CD4-positive, alpha-beta memory T cell (primary cell): Measurements from ENCODE around the gene NOC2L. TPM values are rescaled to one million over a fixed set of nuclear protein-coding genes. Genes with fewer than 3 reads are reported as not detected.

ENCODE experiments used
- CTCF ChIA-PET: fragments of 350-600 bp; sonication (Branson Sonifier 250); formaldehyde crosslinking; loops from one replicate; lab custom pipeline; 2021; ENCODE audit warnings: inconsistent platforms; ENCODE audit not compliant: partially characterized antibody; lab: Charles Lee
- POLR2A ChIA-PET: fragments of 350-600 bp; sonication (Branson Sonifier 250); formaldehyde crosslinking; loops from one replicate; lab custom pipeline; 2021; ENCODE audit not compliant: partially characterized antibody; lab: Charles Lee
- DNase-seq, 5 donors: peaks; one replicate each; pipeline versions ENCODE4 v3.0.0 to v3.0.0-alpha.2; 2020 to 2022; ENCODE audit warnings: mixed read lengths in 1 of 5
- H3K27ac ChIP-seq: one replicate; pipeline ENCODE4 v1.7.0; 2013; ENCODE audit warnings: low read depth, low read length
- H3K27me3 ChIP-seq: 2 replicates; pipeline ENCODE4 v1.7.0; 2013; ENCODE audit warnings: mild to moderate bottlenecking, low read length, moderate library complexity; ENCODE audit not compliant: insufficient read depth
- H3K36me3 ChIP-seq: 2 replicates; pipeline ENCODE4 v1.7.0; 2013; ENCODE audit warnings: mild to moderate bottlenecking, low read length, moderate library complexity; ENCODE audit not compliant: insufficient read depth
- H3K4me1 ChIP-seq: 2 replicates; pipeline ENCODE4 v1.7.0; 2013; ENCODE audit warnings: mild to moderate bottlenecking, low read length, moderate library complexity; ENCODE audit not compliant: insufficient read depth
- H3K4me3 ChIP-seq, 2 donors: one replicate each; pipeline ENCODE4 v1.7.0; 2013; ENCODE audit warnings: low read length in 2 of 2, mild to moderate bottlenecking in 1 of 2
- H3K9me3 ChIP-seq, 2 donors: one replicate each; pipeline ENCODE4 v1.7.0; 2013; ENCODE audit warnings: low read length in 2 of 2, control low read depth in 1 of 2; ENCODE audit not compliant: control insufficient read depth in 1 of 2
- H3K27ac Mint-ChIP-seq, 7 donors: one replicate each; pipeline ENCODE4 v1.8.0; 2020 to 2021; ENCODE audit warnings: mixed read lengths in 7 of 7, mild to moderate bottlenecking in 6 of 7, inconsistent platforms in 3 of 7, moderate library complexity in 3 of 7
- H3K27me3 Mint-ChIP-seq, 2 donors: one replicate each; pipeline ENCODE4 v1.8.0; 2020 to 2021; ENCODE audit warnings: mixed read lengths in 2 of 2
- H3K36me3 Mint-ChIP-seq, 2 donors: one replicate each; pipeline ENCODE4 v1.8.0; 2020 to 2021; ENCODE audit warnings: mixed read lengths in 2 of 2, inconsistent platforms in 1 of 2, mild to moderate bottlenecking in 1 of 2
- H3K4me1 Mint-ChIP-seq, 4 donors: one replicate each; pipeline ENCODE4 v1.8.0; 2020 to 2021; ENCODE audit warnings: mixed read lengths in 4 of 4, mild to moderate bottlenecking in 1 of 4
- H3K4me3 Mint-ChIP-seq, 8 donors: one replicate each; pipeline ENCODE4 v1.8.0; 2020 to 2021; ENCODE audit warnings: mixed read lengths in 8 of 8, mild to moderate bottlenecking in 7 of 8, moderate library complexity in 6 of 8, inconsistent platforms in 3 of 8
- H3K9me3 Mint-ChIP-seq, 8 donors: one replicate each; pipeline ENCODE4 v1.8.0; 2020 to 2021; ENCODE audit warnings: mixed read lengths in 8 of 8, mild to moderate bottlenecking in 5 of 8, inconsistent platforms in 3 of 8, moderate library complexity in 1 of 8
- intact Hi-C: fragments of 100-400 bp; cut with micrococcal nuclease; formaldehyde crosslinking; loops from one replicate; pipeline ENCODE4 v1.15.1; 2023
- polyA plus RNA-seq, 2 donors: library from polyadenylated mRNA; unstranded; fragments of 300-500 nt; fragmentation: Illumina TruSeq; gene quantifications; one replicate each; pipeline ENCODE4 v1.2.3, GENCODE V29; 2021
- total RNA-seq, 2 experiments: library from RNA; stranded (reverse); gene quantifications; one replicate each; pipeline ENCODE4 v1.2.3, GENCODE V29; 2021

NOC2L gene
- total and polyA plus RNA-seq, 4 experiments from 2014 or later: 63.0 to 69.5 (median 65.6) TPM

GRCh38 chr1:908661-909060 lies 50.4 kb downstream of the NOC2L start:
- intact Hi-C loops: no loop called here
- H3K36me3 Mint-ChIP-seq: no peaks in the 10 kb centered on the region
- H3K9me3 Mint-ChIP-seq: peaks cover 0 to 4% (median 0%) of the 10 kb centered on the region in 8 donors
- Histone ChIP-seq H3K9me3 (no peaks in the 10 kb centered on the region), H3K27ac (no peak overlapping the region), H3K27me3 (no peaks in the 10 kb centered on the region), H3K4me1 (peaks cover 11% of the 10 kb centered on the region), H3K36me3 (no peaks in the 10 kb centered on the region), H3K4me3 (no peak overlapping the region)
- H3K27ac Mint-ChIP-seq: no peak overlapping the region
- H3K4me3 Mint-ChIP-seq: no peak overlapping the region
- ChIA-PET POLR2A (no interaction called here), CTCF (no interaction called here)
- H3K4me1 Mint-ChIP-seq: peaks cover 3 to 12% (median 8%) of the 10 kb centered on the region in 4 donors
- no peak for DNase-seq
- peaks cover 26 to 28% of the 10 kb centered on the region in 2 donors for H3K27me3 Mint-ChIP-seq

GRCh38 chr1:907611-908451 lies 51.2 kb downstream of the NOC2L start:
- Mint-ChIP-seq H3K36me3 (no peaks in the 10 kb centered on the region), H3K4me1 (peaks cover 3 to 18% (median 8%) of the 10 kb centered on the region in 4 donors), H3K4me3 (no peak overlapping the region), H3K27ac (peak overlapping the region in 1 of 7 donors; percentile 35), H3K27me3 (peaks cover 25 to 30% of the 10 kb centered on the region in 2 donors), H3K9me3 (peaks cover 0 to 4% (median 0%) of the 10 kb centered on the region in 8 donors)
- peaks cover 12% of the 10 kb centered on the region for H3K4me1 ChIP-seq
- no peak overlapping the region for H3K27ac ChIP-seq
- ChIA-PET CTCF (no interaction called here), POLR2A (no interaction called here)
- H3K36me3 ChIP-seq: no peaks in the 10 kb centered on the region
- H3K4me3 ChIP-seq: no peak overlapping the region
- no peak for DNase-seq
- intact Hi-C loops: no loop called here
- no peaks in the 10 kb centered on the region for H3K27me3 ChIP-seq
- H3K9me3 ChIP-seq: no peaks in the 10 kb centered on the region

GRCh38 chr1:906600-907420 lies 52.2 kb downstream of the NOC2L start:
- CTCF ChIA-PET: interaction anchor here (2.0 to 2.5 kb wide), 3 partner anchors 52 to 77 kb away, joined by 7 read pairs; partner anchors contain the start of genes NOC2L and PLEKHN1
- H3K27ac Mint-ChIP-seq: peak overlapping the region in 1 of 7 donors; percentile 68
- Histone ChIP-seq H3K9me3 (no peaks in the 10 kb centered on the region), H3K27ac (no peak overlapping the region), H3K4me1 (peaks cover 12% of the 10 kb centered on the region), H3K36me3 (no peaks in the 10 kb centered on the region), H3K27me3 (no peaks in the 10 kb centered on the region), H3K4me3 (no peak overlapping the region)
- intact Hi-C loops: no loop called here
- no peak for DNase-seq
- H3K4me1 Mint-ChIP-seq: peaks cover 0 to 14% (median 7%) of the 10 kb centered on the region in 4 donors
- H3K4me3 Mint-ChIP-seq: peak overlapping the region in 2 of 8 donors; percentile 46 to 51
- H3K9me3 Mint-ChIP-seq: peaks cover 0 to 4% (median 0%) of the 10 kb centered on the region in 8 donors
- POLR2A ChIA-PET: no interaction called here
- no peaks in the 10 kb centered on the region for H3K36me3 Mint-ChIP-seq
- peaks cover 19 to 25% of the 10 kb centered on the region in 2 donors for H3K27me3 Mint-ChIP-seq

GRCh38 chr1:905811-906599 lies 53.1 kb downstream of the NOC2L start:
- ChIA-PET POLR2A (interaction anchor here (1.2 to 1.7 kb wide), 3 partner anchors 65 to 77 kb away, joined by 3 to 6 read pairs (median 4); no protein-coding TSS in a partner anchor), CTCF (interaction anchor here (2.0 to 2.5 kb wide), 3 partner anchors 53 to 78 kb away, joined by 7 read pairs; partner anchors contain the start of genes NOC2L and PLEKHN1)
- intact Hi-C loops: no loop called here
- H3K4me3 ChIP-seq: no peak overlapping the region
- peaks cover 12% of the 10 kb centered on the region for H3K4me1 ChIP-seq
- peaks cover 0 to 14% (median 7%) of the 10 kb centered on the region in 4 donors for H3K4me1 Mint-ChIP-seq
- no peak for DNase-seq
- H3K27ac ChIP-seq: no peak overlapping the region
- no peaks in the 10 kb centered on the region for H3K27me3 ChIP-seq
- H3K36me3 ChIP-seq: no peaks in the 10 kb centered on the region
- no peaks in the 10 kb centered on the region for H3K36me3 Mint-ChIP-seq
- peaks cover 0 to 4% (median 0%) of the 10 kb centered on the region in 8 donors for H3K9me3 Mint-ChIP-seq
- no peaks in the 10 kb centered on the region for H3K9me3 ChIP-seq
- H3K4me3 Mint-ChIP-seq: peak overlapping the region in 4 of 8 donors; percentile 35 to 58 (median 41)
- peaks cover 13 to 23% of the 10 kb centered on the region in 2 donors for H3K27me3 Mint-ChIP-seq
- peak overlapping the region in 1 of 7 donors; percentile 72 for H3K27ac Mint-ChIP-seq

- peak in 2 of 5 donors; percentile 13 to 42 for DNase-seq
- POLR2A ChIA-PET: interaction anchor here (1.2 to 1.7 kb wide), 3 partner anchors 65 to 78 kb away, joined by 3 to 6 read pairs (median 4); no protein-coding TSS in a partner anchor
- H3K27ac ChIP-seq: no peak overlapping the region
- H3K27me3 ChIP-seq: no peaks in the 10 kb centered on the region
- peaks cover 12% of the 10 kb centered on the region for H3K4me1 ChIP-seq
- CTCF ChIA-PET: interaction anchor here (0.6 to 2.5 kb wide), 6 partner anchors 15 to 79 kb away, joined by 3 to 14 read pairs (median 7); partner anchors contain the start of genes NOC2L and PLEKHN1
- peak overlapping the region in 1 of 2 donors; percentile 13 for H3K4me3 ChIP-seq
- H3K36me3 ChIP-seq: no peaks in the 10 kb centered on the region
- intact Hi-C loops: no loop called here
- H3K4me3 Mint-ChIP-seq: peak overlapping the region; percentile 51 to 77 (median 65)
- H3K4me1 Mint-ChIP-seq: peaks cover 0 to 16% (median 7%) of the 10 kb centered on the region in 4 donors
- H3K27ac Mint-ChIP-seq: peak overlapping the region in 2 of 7 donors; percentile 72 to 85
- no peaks in the 10 kb centered on the region for H3K9me3 ChIP-seq
- no peaks in the 10 kb centered on the region for H3K36me3 Mint-ChIP-seq
- H3K27me3 Mint-ChIP-seq: peaks cover 13 to 20% of the 10 kb centered on the region in 2 donors
- H3K9me3 Mint-ChIP-seq: peaks cover 0 to 4% (median 0%) of the 10 kb centered on the region in 8 donors
Observed at GRCh38 chr1:905071-905749, 53.8 kb downstream of the NOC2L start.
